Psoas muscle (tissue), 8 donors: ENCODE data around the gene TMC7. TPM values are rescaled to one million over a fixed set of nuclear protein-coding genes. Genes with fewer than 3 reads are reported as not detected.

Experiments used
- ATAC-seq, 4 donors: fragments of 200-7000 bp; cut with Tn5 transposase; one replicate each; pipeline ENCODE4 v1.9.1; 2020; ENCODE audit warnings: moderate library complexity in 3 of 4, mild to moderate bottlenecking in 2 of 4
- DNase-seq, 2 donors: peaks; one replicate each; pipeline ENCODE4 v3.0.0-alpha.2; 2020
- H3K27ac ChIP-seq: fragments of 200-600 bp; one replicate; pipeline ENCODE4 v1.8.0; 2022
- H3K27me3 ChIP-seq, 3 donors: fragments of 200-600 bp in 1 of 3; one replicate each; pipeline versions ENCODE4 v1.6.1 to v1.8.0; 2013 to 2022; ENCODE audit warnings: low read length in 2 of 3, mild to moderate bottlenecking in 2 of 3, moderate library complexity in 1 of 3; ENCODE audit not compliant: insufficient read depth in 3 of 3
- H3K36me3 ChIP-seq, 2 donors: fragments of 200-600 bp in 1 of 2; one replicate each; pipeline versions ENCODE4 v1.6.1 to v1.8.0; 2013 to 2022; ENCODE audit warnings: low read depth in 1 of 2, mild to moderate bottlenecking in 1 of 2, moderate library complexity in 1 of 2; ENCODE audit not compliant: insufficient read depth in 1 of 2
- H3K4me1 ChIP-seq: fragments of 200-600 bp; one replicate; pipeline ENCODE4 v1.8.0; 2022
- H3K4me3 ChIP-seq: fragments of 200-600 bp; one replicate; pipeline ENCODE4 v1.8.0; 2022; ENCODE audit warnings: mild to moderate bottlenecking
- H3K9me3 ChIP-seq: fragments of 200-600 bp; one replicate; pipeline ENCODE4 v1.8.0; 2022
- CTCF ChIP-seq: fragments of 200-600 bp; IDR thresholded peaks from one replicate; pipeline ENCODE4 v1.8.0; 2022; ENCODE audit warnings: antibody characterized with exemption
- WGBS, 3 donors: extraction: QIAGEN DNeasy Blood & Tissue Kit; methylation state at CpG; one replicate each; pipeline versions ENCODE4 v1.1.6 to v1.1.7; 2013; 5-methylcytosine and 5-hydroxymethylcytosine counted together
- intact Hi-C, 2 donors: fragments of 100-400 bp; cut with DNase I; formaldehyde crosslinking; loops; one replicate each; pipeline versions ENCODE4 v1.11.0 to v1.14.2; 2022
- polyA plus RNA-seq, 3 donors: library from polyadenylated mRNA; stranded (reverse); fragments of 200-250 nt; gene quantifications; one replicate each; pipeline ENCODE4 v1.2.3, GENCODE V29; 2013
- total RNA-seq, 4 donors: library from RNA; stranded (reverse); fragmentation: NEBNext Ultra II Directional in 2 of 4; extraction: Animal tissue kit (Norgen Biotek cat#: 25700) in 2 of 4; gene quantifications; one replicate each; pipeline versions ENCODE4 v1.2.1 to v1.2.4, GENCODE V29; 2021 to 2023
- donor health status: healthy with polysubstance abuse.
- donor health status: DM: no; HTN: no; CAD: no; lungs with moderate emphysema.
- donor health status: Bipolar disorder and iron deficiency.
- donor health status: healthy.
- donor health status: DM: yes; HTN: yes; CAD: no.
- donor health status: DM: no; HTN: no; CAD: no.
- donor health status: DM: no; HTN: no; CAD: no.
- donor health status: DM: yes; HTN: yes; CAD: no.

Gene TMC7
- total and polyA plus RNA-seq, 7 donors: 0.32 to 1.8 (median 0.60) TPM

GRCh38 chr16:18941471-18941870 lies 42.3 kb upstream of the TMC7 start:
- intact Hi-C loops: no loop called here
- no peak for ATAC-seq
- no peak for TF ChIP-seq CTCF
- H3K4me3 ChIP-seq: no peak overlapping the region
- no peaks in the 10 kb centered on the region for H3K4me1 ChIP-seq
- H3K9me3 ChIP-seq: no peaks in the 10 kb centered on the region
- no peaks in the 10 kb centered on the region for H3K27me3 ChIP-seq
- DNase-seq: no peak
- no peaks in the 10 kb centered on the region for H3K36me3 ChIP-seq
- no peak overlapping the region for H3K27ac ChIP-seq

DNA sequence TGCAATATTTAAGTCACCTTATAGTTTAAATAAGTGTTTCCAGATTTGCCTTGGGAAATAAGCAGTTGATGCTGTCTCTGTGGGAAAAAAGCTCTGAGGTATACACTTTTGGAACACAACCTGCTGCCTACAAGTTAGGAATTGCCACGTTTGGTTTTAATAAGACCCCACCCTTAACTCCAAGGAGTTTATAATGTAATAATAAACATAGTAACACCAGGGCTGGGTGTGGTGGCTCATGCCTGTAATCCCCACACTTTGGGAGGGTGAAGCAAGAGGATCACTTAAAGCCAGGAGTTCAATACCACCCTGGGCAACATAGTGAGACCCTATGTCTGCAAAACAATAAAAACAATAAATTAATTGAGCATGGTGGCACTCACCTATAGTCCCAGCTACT lies 41.7 kb upstream of the TMC7 start:
- intact Hi-C loops: no loop called here
- Histone ChIP-seq H3K4me1 (no peaks in the 10 kb centered on the region), H3K4me3 (no peak overlapping the region), H3K27ac (no peak overlapping the region), H3K27me3 (no peaks in the 10 kb centered on the region), H3K36me3 (no peaks in the 10 kb centered on the region), H3K9me3 (no peaks in the 10 kb centered on the region)
- 38 to 53% (median 39%) methylated on average over 1 of the region's 1 CpG for WGBS, 3 donors
- TF ChIP-seq CTCF: no peak
- DNase-seq: no peak
- ATAC-seq: no peak

DNA sequence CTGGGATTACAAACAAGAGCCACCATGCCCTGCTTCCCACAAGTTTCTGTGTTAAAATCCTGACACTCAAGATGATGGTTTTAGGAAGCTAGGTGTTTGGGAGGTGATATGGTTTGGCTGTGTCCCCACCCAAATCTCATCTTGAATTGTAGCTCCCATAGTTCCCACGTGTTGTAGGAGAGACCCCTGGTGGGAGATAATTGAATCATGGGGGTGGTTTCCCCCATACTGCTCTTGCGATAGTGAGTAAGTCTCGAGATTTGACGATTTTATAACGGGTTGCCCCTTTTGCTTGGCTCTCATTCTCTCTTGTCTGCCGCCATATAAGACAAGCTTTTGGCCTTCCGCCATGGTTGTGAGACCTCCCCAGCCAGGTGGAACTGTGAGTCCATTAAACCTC lies 40.3 kb upstream of the TMC7 start:
- no peaks in the 10 kb centered on the region for H3K36me3 ChIP-seq
- no peak for ATAC-seq
- no peak for TF ChIP-seq CTCF
- H3K27me3 ChIP-seq: no peaks in the 10 kb centered on the region
- 82 to 85% (median 83%) methylated on average over 7 of the region's 7 CpGs for WGBS, 3 donors
- no peaks in the 10 kb centered on the region for H3K4me1 ChIP-seq
- DNase-seq: no peak
- intact Hi-C loops: no loop called here
- no peak overlapping the region for H3K27ac ChIP-seq
- H3K9me3 ChIP-seq: no peaks in the 10 kb centered on the region
- H3K4me3 ChIP-seq: no peak overlapping the region

GRCh38 chr16:18945233-18945632 lies 38.5 kb upstream of the TMC7 start:
- no peak for ATAC-seq
- Histone ChIP-seq H3K9me3 (no peaks in the 10 kb centered on the region), H3K4me1 (no peaks in the 10 kb centered on the region), H3K36me3 (no peaks in the 10 kb centered on the region), H3K4me3 (no peak overlapping the region), H3K27ac (no peak overlapping the region), H3K27me3 (no peaks in the 10 kb centered on the region)
- intact Hi-C loops: no loop called here
- no peak for DNase-seq
- WGBS, 3 donors: 62 to 75% (median 72%) methylated on average over 7 of the region's 7 CpGs
- no peak for TF ChIP-seq CTCF

DNA sequence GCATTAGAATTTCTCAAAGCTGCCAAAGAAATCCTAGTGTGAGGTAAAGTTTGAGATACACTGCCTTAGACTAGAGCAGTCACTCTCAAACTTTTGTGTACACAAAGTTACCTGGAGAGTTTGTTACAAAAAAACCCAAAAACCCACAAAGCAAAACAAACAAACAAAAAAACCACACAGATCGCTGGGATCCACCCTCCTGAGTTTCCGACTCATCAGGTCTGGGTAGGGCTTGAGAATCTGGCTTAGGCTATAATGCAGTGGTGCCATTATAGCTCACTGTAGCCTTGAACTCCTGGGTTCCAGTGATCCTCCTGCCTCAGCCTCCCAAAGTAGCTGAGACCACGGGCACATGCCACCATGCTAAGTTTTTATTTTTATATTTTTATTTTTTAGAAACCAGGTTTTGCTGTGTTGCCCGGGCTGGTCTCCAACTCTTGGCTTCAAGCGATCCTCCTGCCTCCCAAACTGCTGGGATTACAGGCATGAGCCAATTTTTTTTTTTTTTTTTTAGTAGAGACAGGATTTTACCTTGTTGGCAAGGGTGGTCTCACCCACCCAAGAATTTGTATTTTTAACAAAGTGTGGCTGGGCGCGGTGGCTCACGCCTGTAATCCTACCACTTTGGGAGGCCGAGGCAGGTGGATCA lies 35.2 kb upstream of the TMC7 start:
- 82 to 83% (median 82%) methylated on average over 9 of the region's 9 CpGs for WGBS, 3 donors
- intact Hi-C loops: no loop called here
- Histone ChIP-seq H3K36me3 (no peaks in the 10 kb centered on the region), H3K4me1 (no peaks in the 10 kb centered on the region), H3K27me3 (no peaks in the 10 kb centered on the region), H3K9me3 (no peaks in the 10 kb centered on the region), H3K27ac (no peak overlapping the region), H3K4me3 (no peak overlapping the region)
- ATAC-seq (no peak), DNase-seq (no peak)
- no peak for TF ChIP-seq CTCF
